PC-9 (cell line): Measurements from ENCODE around the gene IKBKE.

Experiments used
- CTCF ChIP-seq: fragments of 200-600 bp; sonication (generic); conservative IDR thresholded peaks from 2 replicates; pipeline ENCODE4 v1.6.1; 2017; ENCODE audit warnings: mixed run types, antibody characterized with exemption, mild to moderate bottlenecking, moderate library complexity
- EZH2 ChIP-seq: fragments of 200-600 bp; sonication (generic); IDR thresholded peaks from 2 replicates; pipeline ENCODE4 v1.8.0; 2017; ENCODE audit warnings: antibody characterized with exemption, low read depth

GRCh38 chr1:206506405-206507283 is 36.4 kb downstream of the IKBKE start:
- TF ChIP-seq EZH2: no peak
- no peak for TF ChIP-seq CTCF
